OCI-LY1 (cell line): ENCODE results near the gene RALGPS1.

Source experiments
- CTCF ChIP-seq: fragments of 200-600 bp; sonication (generic), shearing (Covaris generic); IDR thresholded peaks from 2 replicates; pipeline ENCODE4 v1.5.1; 2017; ENCODE audit warnings: mild to moderate bottlenecking, antibody characterized with exemption, low read length, moderate library complexity, mixed read lengths
- EZH2 ChIP-seq: fragments of 200-600 bp; sonication (generic), shearing (Covaris generic); IDR thresholded peaks from 2 replicates; pipeline ENCODE4 v1.8.0; 2017; ENCODE audit warnings: borderline replicate concordance, mixed run types, mild to moderate bottlenecking, antibody characterized with exemption, low read length, moderate library complexity, mixed read lengths

- TF ChIP-seq CTCF = no peak
- TF ChIP-seq EZH2 = no peak
These were observed 152.2 kb downstream of the RALGPS1 start for GRCh38 chr9:127066851-127067136.
